K562 (cell line): ENCODE results near the gene MRPS15. TPM values are rescaled to one million over a fixed set of nuclear protein-coding genes. Genes with fewer than 3 reads are reported as not detected.

ENCODE experiments used
- E2F3 ChIP-seq: fragments of 250-450 bp; sonication (Bioruptor Pico); IDR thresholded peaks from 2 replicates; pipeline ENCODE4 v1.4.0; 2020; ENCODE audit warnings: mild to moderate bottlenecking
- ETV6 ChIP-seq, 3 experiments: fragments of 150-350 bp in 1 of 3; sonication (generic) in 1 of 3; formaldehyde crosslinking in 1 of 3; IDR thresholded peaks; 2 replicates each; pipeline versions ENCODE4 v1.6.1 to v1.8.0; 2014 to 2022; ENCODE audit warnings: borderline replicate concordance in 2 of 3, low read depth in 2 of 3, antibody characterized with exemption in 1 of 3, low read length in 1 of 3, mild to moderate bottlenecking in 1 of 3, missing genetic modification reagents in 1 of 3
- PTBP1 ChIP-seq: fragments of 200-400 bp; formaldehyde crosslinking; IDR thresholded peaks from 2 replicates; pipeline ENCODE4 v1.6.1; 2017; ENCODE audit warnings: low read depth, low read length
- ZNF175 ChIP-seq: fragments of 200-800 bp; sonication (Bioruptor generic); IDR thresholded peaks from 2 replicates; pipeline ENCODE4 v1.6.1; 2016; ENCODE audit warnings: low read depth, mild to moderate bottlenecking, missing genetic modification characterization, missing compliant biosample characterization
- polyA plus RNA-seq, 8 experiments: library from polyadenylated mRNA; depleted of rRNA in 4 of 8; stranded (reverse) in 5 of 8; unstranded in 3 of 8; fragments of >200 nt; fragmentation: Nextera tagmentation in 2 of 8; fragmentation: Illumina TruSeq in 1 of 8; extraction: Ambion mirVana in 2 of 8; extraction: Trizol in 1 of 8; gene quantifications; 2 replicates each; pipeline versions ENCODE4 v1.2.1 to v1.2.3, GENCODE V29; 2011 to 2014; ENCODE audit warnings: inconsistent platforms in 1 of 8, missing spikeins in 1 of 8
- total RNA-seq, 7 experiments: library from RNA; depleted of rRNA in 6 of 7; stranded (reverse); fragments of >200 nt in 6 of 7; fragmentation: Illumina TruSeq in 2 of 7; extraction: Trizol in 2 of 7; gene quantifications; 2 replicates each; pipeline versions ENCODE4 v1.2.1 to v1.2.3, GENCODE V29; 2011 to 2021; ENCODE audit warnings: low replicate concordance in 1 of 7
- TF ChIP-seq, protein P1 (sequence below): fragments of 250-450 bp; sonication (Bioruptor Pico); IDR thresholded peaks from 2 replicates; pipeline ENCODE4 v1.8.0; 2022; ENCODE audit warnings: inconsistent platforms, mild to moderate bottlenecking, moderate library complexity, borderline replicate concordance
- TF ChIP-seq, protein P2 (sequence below): fragments of 200-600 bp; sonication (generic); IDR thresholded peaks from one replicate; pipeline ENCODE4 v1.6.1; 2012; ENCODE audit warnings: mild to moderate bottlenecking, low read depth, low read length, inconsistent platforms
- TF ChIP-seq, protein P3 (sequence below): sonication (generic); formaldehyde crosslinking; IDR thresholded peaks from 2 replicates; pipeline ENCODE4 v1.8.0; 2023; ENCODE audit warnings: mild to moderate bottlenecking, missing genetic modification reagents

The MRPS15 gene
- total and polyA plus RNA-seq, 9 of the 15 experiments (the other 6 are each of a cell fraction or from before 2014, with no cell fraction given) = 62.9 to 286 (median 149) TPM

DNA sequence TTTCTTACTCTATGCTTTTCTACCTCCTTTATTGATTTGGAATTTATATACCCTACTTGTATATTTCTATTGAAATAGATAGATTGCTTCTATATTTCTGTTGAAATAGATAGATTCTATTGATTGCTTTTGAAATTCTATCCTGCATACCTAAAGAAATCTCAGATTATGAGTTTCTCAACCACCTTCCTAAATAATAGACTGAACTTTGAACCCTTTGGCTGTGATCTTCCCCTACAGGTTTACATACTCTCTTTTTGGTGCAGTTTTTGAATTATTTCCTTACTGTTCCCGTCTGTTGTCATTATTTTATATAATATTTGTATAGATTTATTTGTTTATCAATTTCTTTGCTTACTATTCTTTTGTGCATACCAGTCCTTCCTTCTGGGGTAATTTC is 39.0 kb upstream of the MRPS15 start (continued):
- TF ChIP-seq, protein P1, sequence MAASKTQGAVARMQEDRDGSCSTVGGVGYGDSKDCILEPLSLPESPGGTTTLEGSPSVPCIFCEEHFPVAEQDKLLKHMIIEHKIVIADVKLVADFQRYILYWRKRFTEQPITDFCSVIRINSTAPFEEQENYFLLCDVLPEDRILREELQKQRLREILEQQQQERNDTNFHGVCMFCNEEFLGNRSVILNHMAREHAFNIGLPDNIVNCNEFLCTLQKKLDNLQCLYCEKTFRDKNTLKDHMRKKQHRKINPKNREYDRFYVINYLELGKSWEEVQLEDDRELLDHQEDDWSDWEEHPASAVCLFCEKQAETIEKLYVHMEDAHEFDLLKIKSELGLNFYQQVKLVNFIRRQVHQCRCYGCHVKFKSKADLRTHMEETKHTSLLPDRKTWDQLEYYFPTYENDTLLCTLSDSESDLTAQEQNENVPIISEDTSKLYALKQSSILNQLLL = no peak
- TF ChIP-seq ZNF175 (no peak), ETV6 (IDR thresholded peaks at IDR 0.05; ENCODE audit: borderline replicate concordance in 1 of 2, low read depth in 2 of 2, low read length in 1 of 2) (no peak), ETV6 (CRISPR knock-in tag; IDR thresholded peaks at IDR 0.05; ENCODE audit: borderline replicate concordance) (no peak), E2F3 (CRISPR knock-in tag) (no peak), PTBP1 (no peak)
- TF ChIP-seq, protein P2, sequence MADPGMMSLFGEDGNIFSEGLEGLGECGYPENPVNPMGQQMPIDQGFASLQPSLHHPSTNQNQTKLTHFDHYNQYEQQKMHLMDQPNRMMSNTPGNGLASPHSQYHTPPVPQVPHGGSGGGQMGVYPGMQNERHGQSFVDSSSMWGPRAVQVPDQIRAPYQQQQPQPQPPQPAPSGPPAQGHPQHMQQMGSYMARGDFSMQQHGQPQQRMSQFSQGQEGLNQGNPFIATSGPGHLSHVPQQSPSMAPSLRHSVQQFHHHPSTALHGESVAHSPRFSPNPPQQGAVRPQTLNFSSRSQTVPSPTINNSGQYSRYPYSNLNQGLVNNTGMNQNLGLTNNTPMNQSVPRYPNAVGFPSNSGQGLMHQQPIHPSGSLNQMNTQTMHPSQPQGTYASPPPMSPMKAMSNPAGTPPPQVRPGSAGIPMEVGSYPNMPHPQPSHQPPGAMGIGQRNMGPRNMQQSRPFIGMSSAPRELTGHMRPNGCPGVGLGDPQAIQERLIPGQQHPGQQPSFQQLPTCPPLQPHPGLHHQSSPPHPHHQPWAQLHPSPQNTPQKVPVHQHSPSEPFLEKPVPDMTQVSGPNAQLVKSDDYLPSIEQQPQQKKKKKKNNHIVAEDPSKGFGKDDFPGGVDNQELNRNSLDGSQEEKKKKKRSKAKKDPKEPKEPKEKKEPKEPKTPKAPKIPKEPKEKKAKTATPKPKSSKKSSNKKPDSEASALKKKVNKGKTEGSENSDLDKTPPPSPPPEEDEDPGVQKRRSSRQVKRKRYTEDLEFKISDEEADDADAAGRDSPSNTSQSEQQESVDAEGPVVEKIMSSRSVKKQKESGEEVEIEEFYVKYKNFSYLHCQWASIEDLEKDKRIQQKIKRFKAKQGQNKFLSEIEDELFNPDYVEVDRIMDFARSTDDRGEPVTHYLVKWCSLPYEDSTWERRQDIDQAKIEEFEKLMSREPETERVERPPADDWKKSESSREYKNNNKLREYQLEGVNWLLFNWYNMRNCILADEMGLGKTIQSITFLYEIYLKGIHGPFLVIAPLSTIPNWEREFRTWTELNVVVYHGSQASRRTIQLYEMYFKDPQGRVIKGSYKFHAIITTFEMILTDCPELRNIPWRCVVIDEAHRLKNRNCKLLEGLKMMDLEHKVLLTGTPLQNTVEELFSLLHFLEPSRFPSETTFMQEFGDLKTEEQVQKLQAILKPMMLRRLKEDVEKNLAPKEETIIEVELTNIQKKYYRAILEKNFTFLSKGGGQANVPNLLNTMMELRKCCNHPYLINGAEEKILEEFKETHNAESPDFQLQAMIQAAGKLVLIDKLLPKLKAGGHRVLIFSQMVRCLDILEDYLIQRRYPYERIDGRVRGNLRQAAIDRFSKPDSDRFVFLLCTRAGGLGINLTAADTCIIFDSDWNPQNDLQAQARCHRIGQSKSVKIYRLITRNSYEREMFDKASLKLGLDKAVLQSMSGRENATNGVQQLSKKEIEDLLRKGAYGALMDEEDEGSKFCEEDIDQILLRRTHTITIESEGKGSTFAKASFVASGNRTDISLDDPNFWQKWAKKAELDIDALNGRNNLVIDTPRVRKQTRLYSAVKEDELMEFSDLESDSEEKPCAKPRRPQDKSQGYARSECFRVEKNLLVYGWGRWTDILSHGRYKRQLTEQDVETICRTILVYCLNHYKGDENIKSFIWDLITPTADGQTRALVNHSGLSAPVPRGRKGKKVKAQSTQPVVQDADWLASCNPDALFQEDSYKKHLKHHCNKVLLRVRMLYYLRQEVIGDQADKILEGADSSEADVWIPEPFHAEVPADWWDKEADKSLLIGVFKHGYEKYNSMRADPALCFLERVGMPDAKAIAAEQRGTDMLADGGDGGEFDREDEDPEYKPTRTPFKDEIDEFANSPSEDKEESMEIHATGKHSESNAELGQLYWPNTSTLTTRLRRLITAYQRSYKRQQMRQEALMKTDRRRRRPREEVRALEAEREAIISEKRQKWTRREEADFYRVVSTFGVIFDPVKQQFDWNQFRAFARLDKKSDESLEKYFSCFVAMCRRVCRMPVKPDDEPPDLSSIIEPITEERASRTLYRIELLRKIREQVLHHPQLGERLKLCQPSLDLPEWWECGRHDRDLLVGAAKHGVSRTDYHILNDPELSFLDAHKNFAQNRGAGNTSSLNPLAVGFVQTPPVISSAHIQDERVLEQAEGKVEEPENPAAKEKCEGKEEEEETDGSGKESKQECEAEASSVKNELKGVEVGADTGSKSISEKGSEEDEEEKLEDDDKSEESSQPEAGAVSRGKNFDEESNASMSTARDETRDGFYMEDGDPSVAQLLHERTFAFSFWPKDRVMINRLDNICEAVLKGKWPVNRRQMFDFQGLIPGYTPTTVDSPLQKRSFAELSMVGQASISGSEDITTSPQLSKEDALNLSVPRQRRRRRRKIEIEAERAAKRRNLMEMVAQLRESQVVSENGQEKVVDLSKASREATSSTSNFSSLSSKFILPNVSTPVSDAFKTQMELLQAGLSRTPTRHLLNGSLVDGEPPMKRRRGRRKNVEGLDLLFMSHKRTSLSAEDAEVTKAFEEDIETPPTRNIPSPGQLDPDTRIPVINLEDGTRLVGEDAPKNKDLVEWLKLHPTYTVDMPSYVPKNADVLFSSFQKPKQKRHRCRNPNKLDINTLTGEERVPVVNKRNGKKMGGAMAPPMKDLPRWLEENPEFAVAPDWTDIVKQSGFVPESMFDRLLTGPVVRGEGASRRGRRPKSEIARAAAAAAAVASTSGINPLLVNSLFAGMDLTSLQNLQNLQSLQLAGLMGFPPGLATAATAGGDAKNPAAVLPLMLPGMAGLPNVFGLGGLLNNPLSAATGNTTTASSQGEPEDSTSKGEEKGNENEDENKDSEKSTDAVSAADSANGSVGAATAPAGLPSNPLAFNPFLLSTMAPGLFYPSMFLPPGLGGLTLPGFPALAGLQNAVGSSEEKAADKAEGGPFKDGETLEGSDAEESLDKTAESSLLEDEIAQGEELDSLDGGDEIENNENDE = no peak
- TF ChIP-seq, protein P3, sequence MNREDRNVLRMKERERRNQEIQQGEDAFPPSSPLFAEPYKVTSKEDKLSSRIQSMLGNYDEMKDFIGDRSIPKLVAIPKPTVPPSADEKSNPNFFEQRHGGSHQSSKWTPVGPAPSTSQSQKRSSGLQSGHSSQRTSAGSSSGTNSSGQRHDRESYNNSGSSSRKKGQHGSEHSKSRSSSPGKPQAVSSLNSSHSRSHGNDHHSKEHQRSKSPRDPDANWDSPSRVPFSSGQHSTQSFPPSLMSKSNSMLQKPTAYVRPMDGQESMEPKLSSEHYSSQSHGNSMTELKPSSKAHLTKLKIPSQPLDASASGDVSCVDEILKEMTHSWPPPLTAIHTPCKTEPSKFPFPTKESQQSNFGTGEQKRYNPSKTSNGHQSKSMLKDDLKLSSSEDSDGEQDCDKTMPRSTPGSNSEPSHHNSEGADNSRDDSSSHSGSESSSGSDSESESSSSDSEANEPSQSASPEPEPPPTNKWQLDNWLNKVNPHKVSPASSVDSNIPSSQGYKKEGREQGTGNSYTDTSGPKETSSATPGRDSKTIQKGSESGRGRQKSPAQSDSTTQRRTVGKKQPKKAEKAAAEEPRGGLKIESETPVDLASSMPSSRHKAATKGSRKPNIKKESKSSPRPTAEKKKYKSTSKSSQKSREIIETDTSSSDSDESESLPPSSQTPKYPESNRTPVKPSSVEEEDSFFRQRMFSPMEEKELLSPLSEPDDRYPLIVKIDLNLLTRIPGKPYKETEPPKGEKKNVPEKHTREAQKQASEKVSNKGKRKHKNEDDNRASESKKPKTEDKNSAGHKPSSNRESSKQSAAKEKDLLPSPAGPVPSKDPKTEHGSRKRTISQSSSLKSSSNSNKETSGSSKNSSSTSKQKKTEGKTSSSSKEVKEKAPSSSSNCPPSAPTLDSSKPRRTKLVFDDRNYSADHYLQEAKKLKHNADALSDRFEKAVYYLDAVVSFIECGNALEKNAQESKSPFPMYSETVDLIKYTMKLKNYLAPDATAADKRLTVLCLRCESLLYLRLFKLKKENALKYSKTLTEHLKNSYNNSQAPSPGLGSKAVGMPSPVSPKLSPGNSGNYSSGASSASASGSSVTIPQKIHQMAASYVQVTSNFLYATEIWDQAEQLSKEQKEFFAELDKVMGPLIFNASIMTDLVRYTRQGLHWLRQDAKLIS = no peak
